Epidermal melanocyte (primary cell): ENCODE data around the gene TRIM26.
"Not testable (repeated sequence)": the region's sequence is repeated elsewhere in the genome, so short reads cannot be mapped to it uniquely, and the experiment has no call there.

Experiments used
- DNase-seq: peaks from one replicate; pipeline ENCODE4 v3.0.0; 2011; ENCODE audit warnings: low spot score; ENCODE audit not compliant: insufficient read length

The TRIM26 gene

GRCh38 chr6:30171677-30172471 is 41.3 kb downstream of the TRIM26 start:
- no peak for DNase-seq

DNA sequence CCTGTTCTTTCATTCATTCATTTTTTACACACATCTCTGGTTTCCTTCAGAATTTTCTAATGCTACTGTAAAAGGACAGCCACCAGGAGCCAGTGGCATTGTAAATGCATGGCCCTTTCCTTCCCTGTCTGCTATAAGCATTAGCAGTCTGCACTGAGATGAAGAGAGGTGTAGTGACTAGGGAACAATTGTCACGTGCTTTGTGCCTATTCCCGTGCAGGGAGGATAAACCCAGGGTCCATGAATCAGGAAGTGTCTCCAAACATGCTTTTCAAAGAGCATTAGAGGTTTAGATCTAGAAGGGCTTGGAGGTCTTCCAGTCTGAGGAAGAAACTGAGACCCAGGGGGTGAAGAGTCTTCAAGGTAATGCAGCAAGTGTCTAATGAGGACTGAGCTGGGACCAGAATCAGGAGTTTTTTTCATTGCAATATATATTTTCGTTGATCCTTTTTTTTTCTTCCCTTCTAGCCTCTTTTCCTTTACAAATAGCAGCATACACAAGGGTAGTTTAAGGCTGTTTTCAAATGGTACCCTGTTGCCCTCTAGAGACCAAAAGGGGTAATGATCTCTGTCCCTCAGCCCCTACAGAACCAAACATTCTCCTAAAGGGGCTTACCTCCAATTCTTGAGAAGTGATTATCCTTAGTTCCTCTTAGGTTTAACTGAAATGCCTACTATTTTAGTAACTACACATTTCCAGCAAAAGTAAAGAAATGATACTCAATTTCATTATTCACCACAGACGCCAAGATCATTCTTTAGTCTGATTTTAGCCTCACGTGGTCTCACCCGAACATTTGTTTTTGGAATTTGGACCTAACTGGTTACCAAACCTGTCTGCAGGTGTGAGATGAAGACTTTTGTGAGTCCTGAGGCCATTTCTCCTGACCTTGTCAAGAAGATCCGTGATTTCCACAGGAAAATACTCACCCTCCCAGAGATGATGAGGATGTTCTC is 43.3 kb downstream of the TRIM26 start:
- DNase-seq = peak; percentile 37

DNA sequence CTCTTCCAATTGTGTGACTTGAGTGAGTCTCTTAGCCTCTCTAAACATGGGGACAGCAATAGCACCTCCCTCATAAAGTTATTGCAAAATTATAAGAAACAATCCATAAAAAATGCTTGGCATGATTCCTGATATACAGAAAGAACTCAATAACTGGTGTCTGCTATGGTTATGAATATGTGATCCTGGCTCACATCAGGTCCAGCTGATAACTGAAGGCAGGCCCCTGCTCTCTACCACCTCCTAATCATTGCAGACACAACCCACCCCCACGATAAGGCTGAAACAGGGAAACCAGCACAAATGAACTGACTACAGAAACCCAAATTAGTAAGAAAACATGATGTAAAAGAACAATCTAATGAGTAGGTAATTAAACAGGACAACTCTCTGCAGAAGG is 44.5 kb downstream of the TRIM26 start:
- DNase-seq = no peak

GRCh38 chr6:30167101-30167500 is 46.1 kb downstream of the TRIM26 start:
- no peak for DNase-seq

- not testable (repeated sequence) for DNase-seq
These were observed 48.0 kb downstream of the TRIM26 start for GRCh38 chr6:30165238-30165637.

DNA sequence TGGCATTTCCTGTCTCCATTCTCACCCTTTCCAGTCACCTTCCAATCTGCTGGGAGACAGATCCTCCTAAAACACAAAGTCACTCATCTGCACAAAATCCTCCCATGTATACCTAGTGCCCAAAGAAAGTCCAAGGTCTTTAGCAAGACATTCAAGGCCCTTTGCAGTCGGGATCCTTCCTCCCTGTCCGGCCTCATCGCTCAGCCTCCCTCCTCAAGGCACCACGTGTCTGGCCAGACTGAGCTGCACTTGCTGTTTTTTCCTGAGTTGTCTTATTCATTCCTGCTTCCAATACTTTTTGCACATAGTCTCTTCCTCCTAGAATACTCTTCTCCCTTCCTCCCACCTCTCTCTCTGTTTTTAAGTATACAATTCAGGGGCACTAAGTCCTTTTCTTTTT is 48.5 kb downstream of the TRIM26 start:
- no peak for DNase-seq

DNA sequence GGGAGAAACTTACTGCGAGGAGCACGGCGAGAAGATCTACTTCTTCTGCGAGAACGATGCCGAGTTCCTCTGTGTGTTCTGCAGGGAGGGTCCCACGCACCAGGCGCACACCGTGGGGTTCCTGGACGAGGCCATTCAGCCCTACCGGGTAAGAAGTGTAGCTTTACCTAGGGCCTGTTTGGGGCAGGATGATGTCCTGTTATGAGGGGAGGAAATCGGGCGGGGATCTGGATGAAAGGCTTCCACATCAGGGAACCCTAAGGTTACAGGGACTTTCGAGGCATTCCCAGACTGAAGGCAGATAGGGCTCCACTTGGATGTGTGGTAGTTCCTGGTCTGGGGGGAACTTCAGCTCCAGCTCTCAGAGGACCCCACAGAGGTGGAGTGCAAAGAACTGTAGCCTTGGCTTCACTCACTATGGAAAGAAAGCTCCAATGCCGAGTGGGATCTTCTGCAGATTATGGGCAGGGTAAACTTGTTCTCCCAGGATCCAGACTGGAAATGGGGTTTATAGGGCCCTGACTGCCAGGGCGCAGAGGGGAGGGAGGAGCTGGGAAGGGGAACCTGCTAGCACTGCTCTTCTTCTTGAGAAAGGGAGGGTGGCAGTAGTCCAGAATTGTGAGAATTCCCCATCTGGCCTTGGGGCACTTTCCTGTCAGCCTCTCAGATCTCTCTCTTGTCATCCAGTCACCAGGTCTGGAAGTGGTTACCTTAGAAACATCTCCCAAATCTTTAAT is 49.1 kb downstream of the TRIM26 start:
- DNase-seq = no peak

DNA sequence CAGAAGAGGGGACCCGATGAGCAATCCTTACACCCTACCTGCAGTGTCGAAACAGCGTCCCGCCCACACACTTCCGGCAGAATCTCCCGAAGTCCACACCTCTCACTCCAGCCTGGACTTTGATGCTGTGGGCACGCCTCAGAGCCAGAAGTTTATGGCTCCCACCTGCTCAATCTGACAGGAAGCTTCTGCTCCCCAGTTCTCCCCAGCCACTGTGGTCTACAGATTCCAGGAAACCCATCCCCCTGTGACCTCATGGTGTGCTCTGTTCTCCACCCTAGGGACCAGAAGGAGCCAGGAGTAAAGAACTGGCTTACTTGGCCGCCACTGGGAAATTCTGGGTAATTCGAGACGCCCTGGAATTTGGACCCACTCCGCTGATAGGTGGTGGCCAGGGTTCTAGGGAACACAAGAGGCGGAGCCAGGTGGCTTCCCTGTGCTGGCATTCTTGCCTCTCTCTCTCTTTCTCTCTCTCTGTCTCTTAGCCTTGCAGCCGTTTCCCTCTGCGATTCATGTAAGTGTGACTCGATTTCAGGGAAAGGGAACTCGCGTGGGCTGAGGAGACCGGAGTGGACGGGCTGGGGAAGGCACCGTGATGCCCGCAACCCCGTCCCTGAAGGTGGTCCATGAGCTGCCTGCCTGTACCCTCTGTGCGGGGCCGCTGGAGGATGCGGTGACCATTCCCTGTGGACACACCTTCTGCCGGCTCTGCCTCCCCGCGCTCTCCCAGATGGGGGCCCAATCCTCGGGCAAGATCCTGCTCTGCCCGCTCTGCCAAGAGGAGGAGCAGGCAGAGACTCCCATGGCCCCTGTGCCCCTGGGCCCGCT is 49.9 kb downstream of the TRIM26 start, which contains the start of gene TRIM15:
Gene TRIM15 (plus strand): TSS at position 457 of the 828 bp plus-strand sequence. CDS start 139 bp downstream, at position 596.
- no peak for DNase-seq

GRCh38 chr6:30162265-30163089 is 50.7 kb downstream of the TRIM26 start:
- DNase-seq = no peak

GRCh38 chr6:30160785-30161531 is 52.2 kb downstream of the TRIM26 start, which contains the start of gene TRIM10:
Gene TRIM10, minus strand, starts transcription at chr6:30161211. Its CDS starts 353 bp downstream, at chr6:30160858.
- no peak for DNase-seq

- DNase-seq = no peak
These were observed 53.0 kb downstream of the TRIM26 start for GRCh38 chr6:30160008-30160784.

GRCh38 chr6:30158475-30159040 is 54.6 kb downstream of the TRIM26 start:
- no peak for DNase-seq

DNA sequence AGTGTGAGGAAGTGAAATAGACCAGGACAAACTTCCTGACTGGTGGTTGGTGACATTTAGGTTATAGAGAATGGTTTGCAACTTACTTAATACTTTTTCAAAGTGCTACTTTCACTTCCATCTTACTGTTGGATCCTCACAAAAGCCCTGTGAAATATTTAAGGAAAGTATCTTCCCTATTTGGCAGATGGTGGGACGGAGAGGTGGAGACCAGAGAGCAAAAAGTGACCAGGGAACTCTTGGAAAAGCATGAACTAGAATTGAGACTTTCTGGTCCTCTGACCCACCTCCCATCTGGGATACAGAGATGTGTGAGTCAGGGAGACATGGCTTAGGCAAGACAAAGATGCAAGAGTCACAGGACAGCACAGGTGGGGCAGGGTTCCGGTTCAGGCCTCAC is 55.2 kb downstream of the TRIM26 start:
- DNase-seq = no peak

DNA sequence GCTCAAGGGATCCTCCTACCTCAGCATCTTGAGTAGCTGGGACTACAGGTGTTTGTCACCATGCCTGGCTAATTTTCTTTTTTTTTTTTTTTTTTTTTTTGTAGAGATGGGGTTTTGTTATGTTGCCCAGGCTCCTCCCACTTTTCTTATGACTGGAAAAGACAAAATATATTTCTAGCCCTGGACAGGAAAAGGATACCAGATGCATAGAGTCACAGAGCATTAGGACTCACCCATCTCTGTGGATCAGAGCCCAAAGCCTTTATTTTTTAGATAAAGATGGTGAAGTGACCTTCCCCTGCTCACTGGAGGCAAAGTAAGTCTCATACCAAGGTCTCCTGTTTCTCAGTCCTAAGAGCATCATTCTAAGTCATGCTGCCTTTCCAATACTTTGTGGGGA is 55.6 kb downstream of the TRIM26 start:
- no peak for DNase-seq

DNA sequence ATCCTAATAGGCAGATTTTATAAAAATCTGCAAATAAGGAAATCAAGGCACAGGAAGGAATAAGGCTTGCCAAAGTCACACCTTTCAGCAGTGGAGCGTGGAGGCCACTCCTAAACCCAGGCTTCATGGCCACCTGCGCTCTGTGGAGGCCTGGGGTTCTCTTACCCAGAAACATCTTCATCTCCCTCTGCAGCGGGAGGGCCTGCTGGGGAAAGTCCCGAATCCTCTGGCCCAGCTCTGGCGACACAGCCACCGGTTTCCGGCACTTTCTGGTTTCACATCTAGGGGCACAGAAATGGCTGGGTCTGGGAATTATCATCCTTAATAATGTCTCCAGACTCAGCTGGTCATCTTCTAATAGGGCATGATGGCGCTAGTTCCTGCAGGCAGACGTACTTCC is 56.4 kb downstream of the TRIM26 start:
- DNase-seq = no peak

- no peak for DNase-seq
These were observed 57.0 kb downstream of the TRIM26 start for GRCh38 chr6:30156262-30156599.

DNA sequence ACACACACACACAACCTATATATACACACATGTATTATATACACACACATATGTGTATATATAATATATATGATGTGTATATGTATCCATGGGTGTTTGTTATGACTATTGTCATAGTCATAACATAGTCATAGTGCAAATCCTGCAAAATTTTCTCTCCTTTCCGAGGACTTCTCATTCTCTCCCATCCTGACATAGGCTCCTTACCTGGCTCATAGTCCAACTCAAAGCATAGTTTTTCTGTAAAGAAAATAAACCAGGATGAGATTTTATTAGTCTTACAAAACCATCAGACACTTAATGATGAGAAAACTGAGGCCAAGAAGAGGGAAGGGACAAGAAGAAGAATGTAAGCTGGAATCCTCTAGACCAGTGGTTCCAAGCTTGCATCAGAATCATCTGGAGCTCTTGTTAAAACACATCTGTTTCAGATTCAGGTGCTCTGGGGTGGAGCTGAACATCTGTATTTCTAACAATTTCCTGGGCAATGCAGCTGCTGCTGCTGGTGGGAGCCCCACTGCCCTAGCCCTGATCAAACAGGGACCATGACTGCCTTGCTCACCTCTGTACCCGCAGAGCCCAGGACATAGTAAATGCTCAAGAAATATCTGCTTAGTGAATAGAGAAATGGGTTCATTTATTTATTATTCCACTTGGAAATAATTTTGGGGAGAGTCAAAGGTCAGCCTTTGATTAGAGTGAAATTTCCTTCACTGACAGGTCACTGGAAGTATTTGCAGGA is 57.5 kb downstream of the TRIM26 start:
- DNase-seq = no peak
